NCI-H2196 treated with DMSO at 0.1 percent for 48 hours (cell line): ENCODE results near the gene POLR2E.

Source experiments
- DNase-seq: peaks from one replicate; lab custom pipeline; 2025; ENCODE audit not compliant: unreplicated experiment; lab: John Stamatoyannopoulos, UW

POLR2E gene

DNA sequence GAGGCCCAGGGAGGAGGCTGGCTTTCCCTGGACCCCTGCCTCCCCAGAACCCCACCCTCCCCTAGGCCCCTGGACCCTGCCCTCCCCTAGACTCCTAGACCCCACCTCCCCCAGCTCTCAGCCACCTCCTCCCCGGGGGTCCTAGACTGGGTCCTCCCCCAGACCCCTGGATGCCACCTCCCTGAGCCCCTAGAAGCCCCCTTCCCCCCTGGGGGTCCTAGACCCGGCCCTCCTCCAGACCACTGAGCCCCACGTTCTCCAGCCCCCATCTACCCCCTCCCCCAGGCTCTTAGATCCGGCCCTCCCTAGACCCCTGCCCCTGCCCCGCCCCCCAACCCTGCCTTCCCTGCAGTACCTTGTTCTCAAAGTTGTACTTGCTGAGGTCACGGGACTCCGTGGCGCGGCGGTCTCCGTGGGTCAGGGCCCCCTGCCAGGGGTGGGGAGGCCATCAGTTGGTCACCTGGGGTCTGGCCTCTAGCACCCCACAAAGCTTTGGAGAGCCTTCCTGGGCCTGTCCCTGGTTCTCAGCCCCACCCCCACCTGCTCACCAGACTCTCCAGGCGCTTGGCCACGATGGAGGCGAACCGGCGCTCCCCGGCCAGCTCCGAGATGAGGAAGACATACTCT lies 16.6 kb upstream of the POLR2E start:
- no peak for DNase-seq

DNA sequence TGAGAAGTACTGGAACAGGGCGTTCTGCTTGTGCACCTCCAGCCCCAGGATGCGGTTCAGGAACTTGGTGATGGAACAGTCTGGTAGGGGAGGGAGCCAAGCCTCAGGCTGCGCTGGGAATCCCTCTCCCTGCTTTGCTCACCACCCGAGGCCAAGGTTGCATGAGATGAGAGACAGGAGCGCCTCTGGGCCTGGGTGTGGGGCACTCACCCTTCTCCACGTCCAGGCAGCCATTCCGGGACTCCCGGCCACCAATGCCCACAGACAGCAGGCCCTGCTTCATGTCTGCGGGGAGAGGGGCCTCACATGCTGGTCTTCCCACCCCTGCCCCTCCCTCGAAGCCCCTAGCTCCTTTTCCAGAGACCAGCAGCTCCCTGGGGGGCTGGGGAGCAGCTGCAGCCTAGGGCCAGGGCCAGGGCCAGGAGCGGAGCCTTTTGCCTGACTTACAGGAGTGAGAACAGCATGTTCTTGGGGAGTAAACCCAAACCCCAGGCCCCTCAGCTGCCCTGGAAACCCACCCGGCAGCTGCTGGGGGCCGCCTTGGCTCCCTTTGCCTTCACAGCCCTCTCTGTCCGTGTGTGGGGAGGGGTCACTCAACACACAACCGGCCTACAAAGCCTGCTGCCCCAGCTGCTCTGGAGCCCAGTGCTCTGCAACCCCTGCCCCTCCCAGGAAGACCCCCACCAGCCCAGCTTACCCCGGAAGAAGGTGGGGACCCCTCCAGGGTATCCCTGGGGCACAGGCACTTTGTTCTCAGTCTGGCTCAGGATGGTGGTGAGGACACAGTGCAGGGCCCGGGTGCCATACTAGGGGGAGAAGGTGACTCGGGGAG lies 15.8 kb upstream of the POLR2E start:
- DNase-seq: no peak

DNA sequence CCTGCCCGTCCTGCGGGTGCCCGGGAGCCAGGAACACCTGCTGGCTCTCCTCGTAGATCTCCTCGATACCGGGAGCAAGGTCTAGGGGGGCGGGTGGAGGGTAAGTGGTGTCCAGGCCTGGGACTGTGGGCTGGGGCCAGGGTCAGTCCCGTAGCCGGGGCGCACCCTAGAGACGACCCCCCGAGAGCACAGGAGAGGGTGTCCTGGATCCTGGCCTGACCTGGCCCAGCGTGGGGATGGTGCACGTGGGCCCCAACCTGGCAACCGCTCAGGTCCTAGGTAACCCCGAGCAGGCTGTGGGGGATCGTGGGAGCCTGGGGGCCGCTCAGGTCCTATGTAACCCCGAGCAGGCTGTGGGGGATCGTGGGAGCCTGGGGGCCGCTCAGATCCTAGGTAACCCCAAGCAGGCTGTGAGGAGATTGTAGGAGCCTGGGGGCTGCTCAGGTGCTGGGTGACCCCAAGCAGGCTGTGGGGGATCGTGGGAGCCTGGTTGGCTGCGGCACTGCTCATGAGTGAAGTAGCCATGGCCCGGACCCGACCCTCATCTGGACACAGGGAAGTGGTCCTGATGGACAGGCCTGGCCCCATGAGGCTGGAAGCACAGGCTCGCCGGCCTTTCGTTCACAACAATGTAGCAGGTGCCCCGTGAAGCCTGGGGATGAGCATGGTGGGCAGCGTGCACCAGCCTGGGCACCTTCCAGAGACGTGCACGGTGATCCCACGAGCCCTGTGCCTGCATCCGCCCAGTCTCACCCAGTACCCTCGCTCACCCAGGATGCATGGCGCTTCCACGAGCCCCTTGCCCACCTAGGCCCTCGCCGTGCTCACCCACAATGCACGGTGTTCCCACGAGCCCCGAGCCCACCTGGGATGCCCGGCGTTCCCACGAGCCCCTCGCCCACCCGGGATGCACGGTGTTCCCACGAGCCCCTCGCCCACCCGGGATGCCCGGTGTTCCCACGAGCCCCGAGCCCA lies 14.8 kb upstream of the POLR2E start:
- no peak for DNase-seq

DNA sequence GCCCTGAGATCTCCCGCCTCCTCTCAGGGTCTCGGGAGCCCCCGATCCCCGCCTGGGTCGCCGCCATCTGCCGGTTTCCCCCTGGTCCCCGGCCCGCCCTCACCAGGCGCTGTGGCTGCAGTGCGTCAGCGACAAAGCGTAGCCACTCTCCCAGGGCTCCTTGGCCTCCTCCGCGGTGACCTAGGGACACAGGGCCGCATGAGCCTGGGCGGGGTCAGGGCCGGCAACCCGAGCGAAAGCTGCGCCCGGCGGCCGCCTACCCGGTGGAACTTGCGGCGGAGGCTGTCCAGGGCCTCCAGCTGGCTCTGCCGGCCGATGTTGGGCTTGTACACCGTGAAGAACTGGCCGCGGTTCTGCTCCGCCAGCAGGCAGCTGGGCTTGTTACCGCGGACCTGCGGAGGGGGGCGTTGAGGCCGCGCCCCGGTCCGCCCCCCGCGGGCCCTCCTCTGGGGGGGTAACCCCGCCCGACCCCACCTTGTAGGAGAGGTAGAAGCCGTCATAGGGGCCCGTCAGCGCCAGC lies 13.9 kb upstream of the POLR2E start:
- DNase-seq: no peak

DNA sequence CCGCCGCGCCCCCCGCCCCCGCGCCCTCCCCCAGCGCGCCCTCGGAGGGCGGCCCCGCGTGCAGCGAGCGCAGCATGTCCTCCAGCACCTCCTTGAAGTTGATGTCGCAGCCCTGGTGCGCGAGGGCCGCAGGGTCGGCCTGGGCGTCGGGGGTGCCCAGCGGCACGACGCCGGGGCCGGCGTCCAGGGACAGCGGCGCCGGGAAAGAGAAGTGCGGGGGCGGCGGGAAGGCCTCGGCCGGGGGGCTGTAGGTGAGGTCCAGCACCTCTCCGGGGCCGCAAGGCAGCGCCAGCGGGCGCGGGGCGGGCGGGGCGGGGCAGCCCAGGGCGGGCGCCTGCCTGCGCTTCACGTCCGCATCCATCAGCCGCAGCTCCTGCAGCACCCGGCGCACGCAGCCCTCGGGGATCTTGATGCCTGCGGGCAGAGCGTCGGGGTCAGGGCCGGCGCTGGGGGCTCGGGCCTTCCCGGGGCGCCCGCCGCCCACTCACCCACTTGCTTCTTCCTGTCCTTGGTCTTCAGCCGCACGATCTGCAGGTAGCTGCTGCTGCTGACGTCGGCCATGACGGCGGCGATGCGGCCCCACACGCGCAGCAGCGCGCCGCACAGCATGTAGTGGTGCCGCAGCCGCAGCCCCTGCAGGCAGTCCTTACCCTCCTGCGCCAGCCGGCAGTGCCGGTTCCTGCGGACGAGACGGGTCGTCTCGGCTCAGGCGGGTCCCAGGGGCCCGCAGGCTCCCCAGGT lies 13.3 kb upstream of the POLR2E start:
- no peak for DNase-seq

DNA sequence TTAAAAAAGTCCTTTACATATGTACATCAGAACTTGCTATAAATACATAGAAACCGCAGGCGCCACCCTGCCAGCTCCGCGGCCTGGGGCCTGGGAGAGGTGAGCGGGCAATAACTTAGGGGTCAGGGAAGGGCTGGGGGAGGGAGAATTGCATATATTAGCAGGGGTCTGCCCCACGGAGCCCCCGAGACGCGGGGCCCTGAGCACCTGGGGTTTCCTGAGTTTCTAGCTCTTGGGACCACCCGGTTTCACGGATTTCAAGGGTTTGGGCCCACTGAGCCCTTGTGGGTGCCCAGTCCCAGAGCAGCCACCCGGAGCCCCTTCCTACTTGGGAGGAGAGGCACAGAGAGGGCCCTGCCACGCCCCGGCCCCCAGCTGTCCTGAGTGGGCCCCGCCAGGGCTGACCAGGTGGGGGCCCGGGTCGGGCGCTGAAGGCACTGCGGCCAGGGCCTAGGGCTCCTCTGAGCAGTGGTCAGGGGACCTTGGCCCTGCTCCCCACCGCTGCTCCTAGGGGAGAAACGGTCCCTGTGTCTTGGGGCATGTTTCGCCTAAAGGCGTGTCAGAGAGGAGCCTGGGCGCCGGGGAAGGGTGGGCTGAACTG lies 12.6 kb upstream of the POLR2E start:
- DNase-seq: no peak

DNA sequence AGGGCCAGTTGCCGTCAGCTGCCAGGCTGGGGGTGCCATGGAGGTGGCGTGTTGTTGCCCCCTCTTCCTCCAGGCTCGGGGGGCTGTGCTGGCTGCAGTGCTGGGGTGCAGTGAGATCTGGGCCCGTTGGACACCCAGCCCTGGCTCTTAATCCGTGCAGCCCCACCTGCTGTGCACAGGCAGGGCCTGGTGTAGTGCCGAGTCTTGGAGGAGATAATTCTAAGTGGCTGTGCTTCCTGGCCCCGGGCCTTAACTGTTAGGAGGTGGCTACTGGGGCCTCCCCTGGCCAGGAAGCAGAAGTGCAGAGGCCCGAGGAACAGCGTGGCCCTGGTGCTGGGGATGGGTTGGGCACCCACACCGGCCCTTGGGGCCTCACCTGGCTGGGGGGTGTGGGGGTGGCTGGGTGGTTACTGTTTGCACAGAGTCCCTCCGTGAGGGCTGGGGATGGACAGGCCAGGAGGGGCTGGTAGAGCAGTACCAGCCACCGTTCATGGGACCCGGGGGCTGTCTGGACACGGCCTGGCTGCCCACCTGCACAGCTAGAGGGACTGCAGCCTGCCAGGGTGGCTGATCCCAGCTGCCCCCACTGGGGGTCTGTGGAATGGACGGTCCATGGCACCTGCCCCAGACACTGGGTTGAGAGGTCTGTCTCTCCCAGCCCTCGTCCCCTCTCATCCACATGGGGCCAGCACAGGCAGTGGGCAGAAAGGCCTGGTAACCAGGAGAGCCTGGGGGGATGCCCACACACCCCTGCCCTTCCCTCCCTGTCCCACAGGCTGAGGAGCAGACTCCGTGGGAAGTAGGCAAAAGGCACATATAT lies 11.9 kb upstream of the POLR2E start:
- no peak for DNase-seq

GRCh38 chr19:1105873-1106840 lies 11.0 kb upstream of the POLR2E start:
- DNase-seq: no peak

GRCh38 chr19:1105008-1105872 lies 10.1 kb upstream of the POLR2E start:
- DNase-seq: no peak

DNA sequence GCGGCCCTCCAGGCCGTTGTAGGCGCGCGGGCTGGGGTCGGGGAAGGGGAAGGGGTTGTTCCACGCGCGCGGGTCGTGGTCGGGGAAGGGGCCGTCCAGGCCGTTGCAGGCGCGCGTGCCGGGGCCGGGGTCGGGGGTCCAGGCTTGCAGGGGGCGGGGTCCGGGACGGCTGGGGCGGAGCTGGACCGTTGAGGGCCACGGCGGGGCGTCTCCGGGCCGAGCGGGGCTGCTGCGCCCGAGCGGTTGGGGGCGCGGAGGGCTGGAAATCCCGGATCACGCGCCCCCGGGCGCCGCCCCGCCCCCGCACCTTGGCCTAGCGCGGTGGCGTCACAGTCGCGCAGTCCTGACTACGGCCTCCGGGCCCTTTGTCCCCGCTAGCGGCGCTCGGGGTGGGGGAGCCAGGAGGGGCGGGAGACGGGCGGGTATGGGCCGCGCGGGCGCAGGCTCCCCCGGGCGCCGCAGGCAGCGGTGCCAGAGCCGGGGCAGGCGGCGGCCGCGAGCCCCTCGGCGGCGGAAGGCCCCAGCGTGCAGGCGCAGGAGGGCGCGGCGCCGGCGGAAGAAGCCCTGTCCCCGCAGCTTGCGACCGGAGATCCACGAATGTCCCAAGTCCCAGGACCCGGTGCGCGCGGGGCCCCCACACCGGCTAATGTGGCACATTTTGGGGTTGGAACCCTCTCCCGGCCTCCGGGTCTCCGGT lies 9.3 kb upstream of the POLR2E start:
- peak; percentile 47 for DNase-seq

DNA sequence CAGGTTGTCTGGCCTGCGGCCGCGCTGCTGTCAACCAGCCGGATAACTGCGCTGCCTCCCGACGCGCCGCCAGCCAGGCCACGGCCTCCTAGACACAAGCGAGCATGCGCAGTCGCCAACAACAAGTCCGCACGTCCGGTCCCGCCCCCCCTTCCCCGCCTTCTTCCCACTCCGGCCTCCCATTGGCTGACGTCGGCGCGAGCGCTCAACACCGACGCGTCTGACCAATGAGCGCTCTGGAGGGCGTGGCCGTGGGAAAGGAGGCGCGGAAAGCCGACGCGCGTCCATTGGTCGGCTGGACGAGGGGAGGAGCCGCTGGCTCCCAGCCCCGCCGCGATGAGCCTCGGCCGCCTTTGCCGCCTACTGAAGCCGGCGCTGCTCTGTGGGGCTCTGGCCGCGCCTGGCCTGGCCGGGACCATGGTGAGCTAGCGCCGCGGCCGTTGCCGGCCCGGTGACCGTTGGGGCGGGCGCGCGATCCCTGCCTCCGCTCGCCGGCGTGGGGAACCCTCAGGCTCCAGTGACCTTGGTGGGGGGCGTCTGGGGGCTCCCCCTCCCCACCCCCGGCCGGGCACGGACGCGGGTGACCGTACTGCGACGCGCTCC lies 8.6 kb upstream of the POLR2E start, which contains the start of gene GPX4:
TSS of gene GPX4 (plus strand) at position 287 of the 603 bp plus-strand sequence. CDS start at position 337, 50 bp downstream.
- peak; percentile 96 for DNase-seq

DNA sequence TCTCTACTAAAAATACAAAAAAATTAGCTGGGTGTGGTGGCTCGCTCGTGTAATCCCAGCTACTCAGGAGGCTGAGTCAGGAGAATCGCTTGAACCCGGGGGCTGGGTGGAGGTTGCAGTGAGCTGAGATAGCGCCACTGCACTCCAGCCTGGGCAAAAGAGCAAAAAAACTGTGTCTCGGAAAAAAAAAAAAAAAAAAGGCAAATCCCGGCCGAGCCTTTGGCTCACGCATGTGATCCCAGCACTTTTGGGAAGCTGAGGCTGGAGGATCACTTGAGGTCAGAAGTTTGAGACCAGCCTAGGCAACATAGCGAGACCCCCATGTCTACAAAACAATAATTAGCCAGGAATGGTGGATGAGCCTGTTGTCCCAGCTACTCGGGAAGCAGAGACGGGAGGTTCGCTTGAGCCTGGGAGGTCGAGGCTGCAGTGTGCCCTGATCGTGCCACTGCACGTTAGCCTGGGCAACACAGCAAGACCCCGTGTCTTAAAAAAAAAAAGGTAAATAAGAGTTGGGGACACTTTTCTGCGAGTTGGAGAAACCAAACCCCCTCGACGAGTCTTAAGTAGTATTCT lies 8.0 kb upstream of the POLR2E start:
- no peak for DNase-seq

GRCh38 chr19:1102407-1103131 lies 7.4 kb upstream of the POLR2E start:
- no peak for DNase-seq

DNA sequence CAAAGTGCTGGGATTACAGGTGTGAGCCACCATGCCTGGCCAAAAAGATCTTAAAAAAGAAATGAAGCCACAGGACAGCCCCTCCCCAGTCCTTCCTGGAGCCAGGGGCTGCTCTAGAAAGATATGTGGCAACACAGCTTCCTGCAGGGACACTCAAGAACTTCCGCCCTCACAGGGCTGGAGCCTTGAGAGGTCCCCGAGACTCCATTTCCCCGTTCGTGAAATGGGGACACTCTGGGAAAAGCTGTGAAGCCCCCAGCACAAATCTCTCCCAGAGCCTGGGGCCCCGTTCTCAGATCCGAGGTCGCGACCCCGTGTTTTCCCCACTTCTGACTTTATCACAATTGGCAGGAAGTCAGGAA lies 6.1 kb upstream of the POLR2E start:
- DNase-seq: no peak
